Embryonic facial prominence (tissue), 1 donor: ENCODE measurements around the gene CHTF18.
"Not testable (repeated sequence)": the region's sequence is repeated elsewhere in the genome, so short reads cannot be mapped to it uniquely, and the experiment has no call there.

Experiments used
- DNase-seq: peaks from one replicate; pipeline ENCODE4 v3.0.0-alpha.2; 2016; ENCODE audit errors: extremely low spot score

CHTF18 gene

DNA sequence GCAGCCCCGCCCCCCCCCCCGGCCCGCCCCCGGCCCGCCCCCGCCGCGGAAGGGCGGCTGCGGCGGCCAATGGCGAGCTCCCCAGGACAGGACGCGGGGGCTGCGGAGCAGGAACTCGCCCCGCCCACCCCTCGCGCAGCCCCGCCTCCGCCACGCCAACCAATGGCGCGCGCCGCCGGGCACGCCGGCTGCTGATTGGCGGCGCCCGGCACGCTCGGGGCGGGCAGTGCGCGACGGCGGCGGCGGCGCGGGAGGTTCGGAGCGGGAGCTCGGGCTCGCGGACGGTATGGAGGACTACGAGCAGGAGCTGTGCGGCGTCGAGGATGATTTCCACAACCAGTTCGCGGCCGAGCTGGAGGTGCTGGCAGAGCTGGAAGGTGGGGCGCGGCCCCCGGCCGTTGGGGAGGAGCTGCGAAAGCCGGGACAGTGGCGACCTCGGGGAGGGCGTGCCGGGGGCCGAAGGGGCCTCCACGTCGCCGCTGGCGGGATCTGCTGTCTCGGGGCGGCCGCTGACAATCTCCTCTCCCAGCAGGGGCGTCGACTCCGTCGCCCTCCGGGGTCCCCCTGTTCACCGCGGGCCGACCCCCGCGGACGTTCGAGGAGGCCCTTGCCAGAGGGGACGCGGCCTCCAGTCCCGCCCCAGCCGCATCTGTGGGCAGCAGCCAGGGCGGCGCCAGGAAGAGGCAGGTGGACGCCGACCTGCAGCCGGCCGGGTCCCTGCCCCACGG is at the start of gene CHTF18:
TSS of gene CHTF18 (plus strand) at position 222 of the 728 bp plus-strand sequence. CDS start at position 287, 65 bp downstream.
- DNase-seq = peak; percentile 87

GRCh38 chr16:739560-740458 is 48.6 kb upstream of the CHTF18 start:
- DNase-seq = no peak

- DNase-seq = no peak
Measured at GRCh38 chr16:740459-740763, 48.0 kb upstream of the CHTF18 start.

DNA sequence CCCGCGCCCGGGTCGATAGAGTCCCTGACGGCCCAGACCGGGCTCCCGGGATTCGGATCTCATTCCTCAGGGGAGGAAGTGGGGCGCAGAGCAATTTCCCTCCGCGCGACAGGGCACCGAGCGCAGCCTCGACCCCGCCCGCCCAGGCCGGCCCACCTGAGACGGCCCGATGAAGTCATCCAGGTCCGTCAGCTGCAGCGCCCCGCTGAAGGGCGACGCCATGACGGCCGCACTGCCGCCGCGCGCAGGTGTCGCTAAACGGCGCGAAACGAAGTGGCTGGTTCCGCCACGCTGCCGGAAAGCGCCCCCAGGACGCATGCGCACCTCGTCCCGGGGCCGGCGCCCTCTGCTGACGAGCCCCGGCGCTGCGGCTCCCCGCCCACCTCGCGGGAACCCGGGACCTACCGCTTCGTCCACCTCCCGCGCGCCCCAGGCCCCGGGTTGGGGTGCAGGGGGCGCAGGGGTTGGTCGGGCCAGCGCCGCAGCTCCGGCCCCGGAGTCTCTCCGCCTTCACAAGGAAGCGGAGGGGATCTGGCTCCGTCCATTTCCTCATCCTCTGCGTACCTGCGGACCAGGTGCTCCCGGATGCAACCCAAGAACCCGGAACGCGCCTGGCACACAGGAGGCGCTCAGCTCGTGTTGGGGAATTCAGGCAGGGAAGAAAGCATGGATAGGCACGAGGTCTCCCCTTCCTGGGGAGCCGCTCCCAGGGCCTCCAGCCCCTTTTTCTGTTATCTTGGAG is 47.5 kb upstream of the CHTF18 start, which contains the start of gene CIAO3:
TSS of gene CIAO3 (minus strand) at position 234 of the 742 bp plus-strand sequence. CDS start at position 222, 12 bp downstream.
- DNase-seq = peak; percentile 80

DNA sequence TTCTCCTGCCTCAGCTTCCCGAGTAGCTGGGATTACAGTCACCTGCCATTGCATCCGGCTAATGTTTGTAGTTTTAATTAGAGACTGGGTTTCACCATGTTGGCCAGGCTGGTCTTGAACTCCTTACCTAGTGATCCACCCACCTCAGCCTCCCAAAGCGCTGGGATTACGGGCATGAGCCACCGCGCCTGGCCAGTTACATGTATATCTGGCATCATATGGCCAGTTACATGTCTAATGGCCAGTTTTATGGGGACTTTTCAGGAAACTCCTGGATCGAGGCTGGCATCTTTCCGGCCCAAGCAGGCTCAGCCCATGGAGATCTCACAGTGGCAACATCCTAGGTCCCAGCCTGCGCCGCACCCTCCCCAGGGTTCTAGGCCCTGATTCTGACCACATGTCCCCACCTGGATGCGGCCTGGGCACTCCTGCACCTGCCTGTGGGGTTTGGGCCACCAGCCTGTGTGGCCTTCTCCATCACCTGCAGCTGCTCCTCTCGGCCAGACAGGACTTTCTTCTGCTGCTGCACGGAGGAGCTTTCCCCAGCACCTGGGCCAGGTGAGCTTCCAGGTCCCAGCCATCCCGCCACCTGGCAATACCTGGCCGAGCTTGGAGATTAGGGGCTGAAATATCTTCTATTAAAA is 46.3 kb upstream of the CHTF18 start:
- DNase-seq = no peak

DNA sequence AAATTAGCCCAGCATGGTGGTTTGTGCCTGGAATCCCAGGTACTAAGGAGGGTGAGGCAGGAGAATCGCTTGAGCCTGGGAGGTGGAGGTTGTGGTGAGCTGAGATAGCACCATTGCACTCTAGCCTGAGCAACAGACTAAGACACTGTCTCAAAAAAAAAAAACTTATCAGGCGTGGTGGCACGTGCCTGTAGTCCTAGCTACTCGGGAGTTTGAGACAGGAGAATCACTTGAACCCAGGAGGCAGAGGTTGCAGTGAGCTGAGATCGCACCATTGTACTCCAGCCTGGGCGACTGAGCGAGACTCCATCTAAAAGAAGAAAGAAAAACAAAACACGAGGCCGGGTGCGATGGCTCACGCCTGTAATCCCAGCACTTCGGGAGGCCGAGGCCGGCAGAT is 45.5 kb upstream of the CHTF18 start:
- DNase-seq = not testable (repeated sequence)

- no peak for DNase-seq
Measured at GRCh38 chr16:743794-744500, 44.5 kb upstream of the CHTF18 start.

GRCh38 chr16:745739-746138 is 42.7 kb upstream of the CHTF18 start:
- DNase-seq = no peak

DNA sequence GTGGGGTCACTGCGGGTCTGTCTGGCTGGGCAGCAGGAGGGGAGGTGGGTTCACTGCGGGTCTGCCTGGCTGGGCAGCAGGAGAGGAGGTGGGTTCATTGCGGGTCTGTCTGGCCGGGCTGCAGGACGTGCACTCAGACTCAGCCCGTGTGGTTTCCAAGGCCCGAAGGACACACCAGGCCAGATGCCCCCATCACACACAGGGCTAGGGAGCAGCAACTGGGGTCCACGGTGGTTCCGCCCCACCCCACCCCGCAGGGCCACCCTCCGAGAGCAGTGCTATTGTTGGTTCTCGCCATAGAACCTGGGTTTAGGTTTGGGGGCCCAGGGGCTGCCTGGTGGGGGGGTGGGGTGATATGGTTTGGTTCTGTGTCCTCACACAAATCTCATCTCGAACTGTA is 41.8 kb upstream of the CHTF18 start:
- no peak for DNase-seq

DNA sequence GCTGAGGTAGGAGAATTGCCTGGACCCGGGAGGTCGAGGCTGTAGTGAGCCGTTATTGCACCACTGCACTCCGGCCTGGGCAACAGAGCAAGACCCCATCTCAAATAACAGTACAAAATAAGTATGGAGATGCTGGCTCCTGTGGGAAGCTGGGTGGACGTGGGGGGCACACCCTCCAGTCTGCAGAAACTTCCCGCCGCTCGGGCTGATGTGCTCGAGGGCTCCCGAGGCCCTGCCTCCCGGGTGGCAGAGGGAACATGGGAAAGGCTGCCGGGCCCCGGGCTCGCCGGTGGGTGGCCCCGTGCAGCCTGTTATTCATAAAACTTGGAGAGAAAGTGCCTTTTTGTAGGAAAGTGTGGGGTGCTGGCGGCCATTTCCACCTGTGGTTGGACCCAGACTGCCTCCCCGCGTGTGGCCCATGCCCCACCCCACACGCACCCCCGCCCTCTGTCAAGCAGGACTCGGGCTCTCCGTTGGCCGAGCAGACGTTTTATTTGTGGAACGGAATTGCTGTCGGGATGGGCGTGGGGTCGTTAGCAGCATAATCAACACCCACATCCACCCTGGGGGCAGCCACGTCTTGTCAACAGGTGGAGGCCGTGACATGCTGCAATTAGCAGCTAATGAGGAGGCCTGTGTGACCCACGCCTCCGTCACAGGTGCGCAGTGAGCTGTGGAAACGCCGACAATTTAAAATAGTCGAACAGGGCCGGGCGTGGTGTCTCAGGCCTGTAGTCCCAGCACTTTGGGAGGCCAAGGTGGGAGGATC is 40.3 kb upstream of the CHTF18 start:
- DNase-seq = no peak

GRCh38 chr16:749010-749409 is 39.4 kb upstream of the CHTF18 start:
- DNase-seq = no peak

GRCh38 chr16:750485-750884 is 37.9 kb upstream of the CHTF18 start:
- DNase-seq = no peak

GRCh38 chr16:751152-752006 is 37.0 kb upstream of the CHTF18 start:
- no peak for DNase-seq

DNA sequence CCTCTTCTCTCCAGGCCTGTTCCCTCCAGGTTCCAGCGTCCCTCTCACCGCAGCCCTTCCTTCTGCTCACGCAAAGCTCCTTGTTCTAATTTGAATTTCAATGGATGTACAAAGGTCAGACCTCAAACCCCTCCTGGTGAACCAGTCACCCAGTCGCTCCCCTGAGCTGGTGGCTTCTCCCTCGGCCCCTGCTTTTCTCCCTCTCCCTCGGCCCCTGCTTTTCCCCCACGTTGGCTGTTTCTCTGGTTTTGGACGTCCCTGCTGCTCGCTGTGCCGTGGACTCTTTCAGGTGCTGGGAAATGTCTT is 36.5 kb upstream of the CHTF18 start:
- no peak for DNase-seq

- DNase-seq = not testable (repeated sequence)
Measured at GRCh38 chr16:754121-754607, 34.3 kb upstream of the CHTF18 start.

GRCh38 chr16:754656-755055 is 33.8 kb upstream of the CHTF18 start:
- no peak for DNase-seq

GRCh38 chr16:756428-756827 is 32.0 kb upstream of the CHTF18 start:
- no peak for DNase-seq

DNA sequence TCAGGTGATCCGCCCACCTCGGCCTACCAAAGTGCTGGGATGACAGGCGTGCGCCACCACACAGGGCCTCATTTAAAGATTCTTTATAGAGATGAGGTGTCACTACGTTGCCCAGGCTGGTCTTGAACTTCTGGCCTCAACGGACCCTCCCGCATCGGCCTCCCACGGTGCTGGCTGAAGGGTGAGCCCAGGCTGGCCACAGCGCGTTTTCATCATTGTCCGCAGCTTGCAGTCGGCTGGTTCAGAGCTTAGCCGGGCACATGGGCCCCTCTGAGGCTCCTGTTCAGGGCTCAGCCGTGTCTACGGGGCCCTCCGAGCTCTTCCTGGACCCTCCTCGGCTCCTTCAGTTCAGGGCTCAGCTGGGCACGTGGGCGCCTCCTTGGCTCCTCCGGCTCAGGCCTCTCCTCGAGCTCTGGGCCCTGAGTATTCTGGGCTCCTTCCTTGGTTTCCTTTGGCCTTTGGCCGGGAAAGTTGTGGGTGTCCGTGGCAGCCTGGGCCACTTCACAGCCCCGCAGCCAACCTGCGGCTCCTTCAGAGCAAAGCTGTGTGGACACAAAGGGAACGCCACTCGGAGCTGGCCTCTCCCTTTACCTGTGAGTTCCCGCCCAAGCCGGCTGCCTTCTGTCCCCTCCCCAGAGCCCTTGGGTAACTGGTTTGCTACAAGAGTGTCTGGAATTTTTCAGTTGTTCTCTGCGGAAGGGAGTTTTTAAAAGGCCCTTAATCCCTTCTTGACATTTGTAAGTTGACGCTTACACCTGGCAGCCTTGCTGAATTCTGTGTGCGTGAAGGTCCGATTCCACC is 29.1 kb upstream of the CHTF18 start:
- DNase-seq = no peak

DNA sequence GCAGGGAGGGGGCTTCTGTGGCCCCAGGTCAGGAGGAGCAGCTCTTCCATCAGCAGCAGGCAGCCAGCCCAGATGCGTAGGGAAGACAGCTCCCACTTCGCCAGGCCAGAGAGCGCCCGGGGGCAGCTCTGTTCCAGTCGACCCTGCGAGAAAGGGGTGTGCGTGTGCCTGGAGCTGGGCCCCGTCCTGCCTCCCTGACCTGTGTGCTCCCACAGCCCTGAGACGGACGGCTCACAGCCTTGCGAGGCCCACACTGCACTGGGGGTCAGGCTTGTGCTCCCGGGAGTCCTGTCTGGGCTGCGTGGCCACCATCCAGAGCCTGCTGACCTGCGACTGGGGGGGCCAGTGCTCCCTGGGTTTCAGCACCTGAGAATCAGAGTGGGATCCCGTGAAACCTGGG is 28.4 kb upstream of the CHTF18 start:
- DNase-seq = no peak
